ENCODE measurements around the gene MYT1. TPM values are rescaled to one million over a fixed set of nuclear protein-coding genes. Genes with fewer than 3 reads are reported as not detected.

Gene MYT1
- total RNA-seq, 1 experiment from 2014 or later: 0.22 TPM

GRCh38 chr20:64212755-64213154 is 48.5 kb downstream of the MYT1 start:
- ATAC-seq: no peak
- ChIA-PET CTCF (no interaction called here), POLR2A (ENCODE audit: unreplicated experiment) (no interaction called here)
- TF ChIP-seq CTCF (conservative IDR thresholded peaks at IDR 0.05; ENCODE audit: low read depth, low read length) (no peak), EZH2 (IDR thresholded peaks at IDR 0.05; ENCODE audit: low read length, unreplicated experiment) (no peak), EZH2phosphoT487 (IDR thresholded peaks at IDR 0.05; ENCODE audit: borderline replicate concordance, low read length) (no peak)
- BruUV-seq (replicated peaks): no TSS peak
- Histone ChIP-seq H3K9me3 (ENCODE audit: low read length) (no peaks in the 10 kb centered on the region), H3K27me3 (ENCODE audit: low read length) (peaks cover 39% of the 10 kb centered on the region), H3K9me2 (replicated peaks; ENCODE audit: low read length) (no peaks in the 10 kb centered on the region), H2AFZ (ENCODE audit: low read length) (no peak overlapping the region), H4K20me1 (ENCODE audit: low read length) (no peaks in the 10 kb centered on the region), H3K9ac (ENCODE audit: low read length) (no peak overlapping the region), H3F3A (ENCODE audit: low read length, unreplicated experiment) (no peaks in the 10 kb centered on the region), H3K4me3 (ENCODE audit: low read length) (no peak overlapping the region), H3K27ac (ENCODE audit: low read length) (no peak overlapping the region), H3K4me2 (ENCODE audit: low read length) (no peak overlapping the region), H3K79me2 (ENCODE audit: low read length) (no peaks in the 10 kb centered on the region), H3K36me3 (ENCODE audit: low read depth, low read length) (no peaks in the 10 kb centered on the region), H3K4me1 (ENCODE audit: insufficient read depth, low read length) (no peaks in the 10 kb centered on the region)
- DNase-seq: no peak
- intact Hi-C loops (cut with micrococcal nuclease): no loop called here

- ChIA-PET CTCF (no interaction called here), POLR2A (ENCODE audit: unreplicated experiment) (no interaction called here)
- Histone ChIP-seq H3K9me2 (replicated peaks; ENCODE audit: low read length) (no peaks in the 10 kb centered on the region), H3K36me3 (ENCODE audit: low read depth, low read length) (no peaks in the 10 kb centered on the region), H4K20me1 (ENCODE audit: low read length) (no peaks in the 10 kb centered on the region), H3K79me2 (ENCODE audit: low read length) (no peaks in the 10 kb centered on the region), H3K9me3 (ENCODE audit: low read length) (no peaks in the 10 kb centered on the region), H3K27ac (ENCODE audit: low read length) (no peak overlapping the region), H3K4me3 (ENCODE audit: low read length) (no peak overlapping the region), H3K27me3 (ENCODE audit: low read length) (peaks cover 41% of the 10 kb centered on the region), H3K4me2 (ENCODE audit: low read length) (no peak overlapping the region), H3K9ac (ENCODE audit: low read length) (no peak overlapping the region), H3F3A (ENCODE audit: low read length, unreplicated experiment) (no peaks in the 10 kb centered on the region), H2AFZ (ENCODE audit: low read length) (no peak overlapping the region), H3K4me1 (ENCODE audit: insufficient read depth, low read length) (no peaks in the 10 kb centered on the region)
- BruUV-seq (replicated peaks): no TSS peak
- TF ChIP-seq EZH2phosphoT487 (IDR thresholded peaks at IDR 0.05; ENCODE audit: borderline replicate concordance, low read length): no peak
- TF ChIP-seq EZH2 (IDR thresholded peaks at IDR 0.05; ENCODE audit: low read length, unreplicated experiment): no peak
- no peak for TF ChIP-seq CTCF (conservative IDR thresholded peaks at IDR 0.05; ENCODE audit: low read depth, low read length)
- ATAC-seq (no peak), DNase-seq (no peak)
- intact Hi-C loops (cut with micrococcal nuclease): no loop called here
These were observed 49.9 kb downstream of the MYT1 start for GRCh38 chr20:64214113-64214512.

GRCh38 chr20:64214952-64215351 is 50.7 kb downstream of the MYT1 start:
- Histone ChIP-seq H2AFZ (ENCODE audit: low read length) (no peak overlapping the region), H3K27me3 (ENCODE audit: low read length) (peaks cover 41% of the 10 kb centered on the region), H3K9me3 (ENCODE audit: low read length) (no peaks in the 10 kb centered on the region), H3K27ac (ENCODE audit: low read length) (no peak overlapping the region), H3K9me2 (replicated peaks; ENCODE audit: low read length) (no peaks in the 10 kb centered on the region), H3K4me2 (ENCODE audit: low read length) (no peak overlapping the region), H3K4me3 (ENCODE audit: low read length) (no peak overlapping the region), H3K36me3 (ENCODE audit: low read depth, low read length) (no peaks in the 10 kb centered on the region), H3K79me2 (ENCODE audit: low read length) (no peaks in the 10 kb centered on the region), H3F3A (ENCODE audit: low read length, unreplicated experiment) (no peaks in the 10 kb centered on the region), H3K9ac (ENCODE audit: low read length) (no peak overlapping the region), H4K20me1 (ENCODE audit: low read length) (no peaks in the 10 kb centered on the region), H3K4me1 (ENCODE audit: insufficient read depth, low read length) (no peaks in the 10 kb centered on the region)
- DNase-seq: no peak
- POLR2A ChIA-PET (ENCODE audit: unreplicated experiment): no interaction called here
- intact Hi-C loops (cut with micrococcal nuclease): no loop called here
- no peak for ATAC-seq
- TF ChIP-seq EZH2phosphoT487 (IDR thresholded peaks at IDR 0.05; ENCODE audit: borderline replicate concordance, low read length) (no peak), EZH2 (IDR thresholded peaks at IDR 0.05; ENCODE audit: low read length, unreplicated experiment) (no peak), CTCF (conservative IDR thresholded peaks at IDR 0.05; ENCODE audit: low read depth, low read length) (no peak)
- BruUV-seq (replicated peaks): no TSS peak
- CTCF ChIA-PET: no interaction called here

Data from PC-3 (cell line).